HG03196 (cell line): Measurements from ENCODE around the gene RNF144A.
"Not testable (repeated sequence)": the region's sequence is repeated elsewhere in the genome, so short reads cannot be mapped to it uniquely, and the experiment has no call there.

Source experiments
- ATAC-seq: cut with Tn5 transposase; IDR thresholded peaks from one replicate; pipeline ENCODE4 v1.9.1; 2021; ENCODE audit not compliant: unreplicated experiment

Gene RNF144A

DNA sequence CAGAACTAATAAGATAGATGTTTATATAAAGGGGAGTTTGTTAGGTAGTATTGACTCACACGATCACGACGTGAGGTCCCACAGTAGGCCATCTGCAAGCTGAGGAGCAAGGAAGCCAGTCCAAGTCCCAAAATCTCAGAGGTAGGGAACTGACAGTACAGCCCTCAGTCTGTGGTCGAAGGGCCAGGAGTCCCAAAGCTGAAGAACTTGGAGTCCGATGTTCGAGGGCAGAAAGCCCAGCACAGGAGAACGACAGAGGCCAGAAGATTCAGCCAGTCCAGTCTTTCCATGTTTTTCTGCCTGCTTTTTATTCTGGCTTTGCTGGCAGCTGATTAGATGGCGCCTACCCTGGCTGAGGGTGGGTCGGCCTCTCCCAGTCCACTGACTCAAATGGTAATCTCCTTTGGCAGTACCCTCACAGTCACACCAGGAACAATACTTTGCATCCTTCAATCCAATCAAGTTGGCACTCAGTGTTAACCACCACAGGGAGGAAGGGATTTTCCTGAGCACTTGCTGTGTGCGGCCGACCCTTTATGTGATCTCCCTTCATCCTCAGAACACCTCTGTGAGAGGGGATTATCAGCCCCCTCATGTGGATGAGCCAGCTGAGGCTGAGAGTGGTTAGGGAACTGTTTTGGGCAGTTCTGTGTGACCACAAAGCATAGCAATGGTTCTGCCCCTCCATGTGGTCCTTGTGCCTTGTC, 78.3 kb downstream of the RNF144A start:
- ATAC-seq: no peak

DNA sequence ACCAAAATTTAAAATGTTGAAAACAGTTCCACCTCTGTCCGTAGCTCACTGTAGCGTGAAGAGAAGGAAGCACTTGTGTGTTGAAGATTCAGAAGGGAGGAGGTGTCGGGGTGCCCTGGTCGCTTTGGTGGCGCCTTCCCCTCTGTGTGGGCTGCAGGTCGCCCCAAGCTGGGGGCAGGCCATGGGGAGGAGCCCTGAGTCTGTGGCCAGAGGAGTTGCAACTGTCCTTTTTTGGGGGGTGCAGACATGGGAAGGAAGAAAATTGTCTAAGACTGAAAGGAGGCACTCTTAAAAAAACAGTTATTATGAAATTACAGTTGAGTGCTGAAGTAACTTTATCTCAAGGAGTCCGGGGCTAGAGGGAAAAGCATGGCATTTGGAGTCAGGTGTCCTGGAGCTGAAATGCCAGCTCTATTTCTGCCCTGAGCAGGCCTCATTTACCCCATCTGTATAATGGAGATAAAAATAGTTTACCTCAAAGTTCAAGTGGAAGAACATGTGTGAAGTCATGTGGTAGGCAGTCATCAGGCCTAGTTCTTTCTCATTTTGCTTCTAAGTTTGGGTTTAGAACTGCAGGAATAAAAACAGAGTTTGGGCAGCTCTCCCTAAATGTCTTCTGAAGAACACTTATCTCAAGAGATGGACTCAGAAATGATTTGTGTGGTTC, 82.1 kb downstream of the RNF144A start:
- peak; percentile 83 for ATAC-seq

DNA sequence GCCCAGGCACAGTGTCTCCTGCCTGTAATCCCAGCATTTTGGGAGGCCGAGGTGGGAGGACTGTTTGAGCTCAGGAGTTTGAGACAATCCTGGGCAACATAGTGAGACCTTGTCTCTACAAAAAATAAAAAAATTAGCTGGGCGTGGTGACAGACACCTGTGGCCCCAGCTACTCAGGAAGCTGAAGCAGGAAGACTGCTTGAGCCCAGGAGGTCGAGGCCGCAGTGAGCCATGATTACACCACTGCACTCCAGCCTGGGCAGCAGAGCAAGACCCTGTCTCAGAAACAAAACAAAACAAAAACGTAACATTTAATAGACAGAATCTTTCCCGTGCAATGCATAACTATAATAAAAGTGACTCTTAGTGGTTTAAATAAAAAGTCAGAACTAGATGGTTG, 84.2 kb downstream of the RNF144A start:
- ATAC-seq: not testable (repeated sequence)

DNA sequence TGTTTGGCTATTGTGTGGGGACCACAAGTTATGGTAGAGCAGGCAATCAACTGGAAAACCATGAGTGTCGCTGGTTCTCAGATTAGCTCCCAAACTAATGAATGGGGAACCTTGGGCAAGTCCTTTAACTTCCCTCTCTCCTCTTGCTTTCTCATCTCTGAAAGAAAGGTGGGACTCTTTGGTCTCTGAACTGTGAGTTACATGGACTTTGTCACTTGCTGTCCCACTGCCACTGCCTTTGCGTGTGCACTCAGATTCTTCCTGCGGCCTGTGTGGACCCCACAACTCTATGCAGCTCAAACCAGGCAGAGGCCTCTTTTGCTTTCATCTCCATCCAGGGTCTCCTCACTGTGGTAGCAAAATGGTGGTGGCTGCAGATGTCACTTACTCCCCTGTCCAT, 86.7 kb downstream of the RNF144A start:
- no peak for ATAC-seq

DNA sequence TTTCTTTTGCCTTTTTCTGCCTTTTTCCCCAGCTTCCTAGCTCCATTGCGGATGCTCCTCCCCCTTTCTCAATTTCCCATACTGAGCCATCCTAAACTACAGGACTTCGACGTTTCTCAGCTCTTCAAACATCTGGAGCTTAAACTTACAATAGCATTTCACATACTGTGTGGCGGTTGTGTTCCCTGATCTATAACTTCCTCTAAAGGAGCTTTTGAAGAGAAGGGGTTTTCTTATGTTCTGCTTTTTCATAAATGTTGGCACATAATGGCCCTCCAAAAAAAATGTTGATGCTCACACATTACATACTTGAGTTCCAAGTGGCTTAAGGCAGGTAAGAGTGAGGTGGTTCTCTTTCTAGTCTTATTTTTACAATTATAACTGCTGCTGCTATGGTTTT, 87.4 kb downstream of the RNF144A start:
- ATAC-seq: no peak

DNA sequence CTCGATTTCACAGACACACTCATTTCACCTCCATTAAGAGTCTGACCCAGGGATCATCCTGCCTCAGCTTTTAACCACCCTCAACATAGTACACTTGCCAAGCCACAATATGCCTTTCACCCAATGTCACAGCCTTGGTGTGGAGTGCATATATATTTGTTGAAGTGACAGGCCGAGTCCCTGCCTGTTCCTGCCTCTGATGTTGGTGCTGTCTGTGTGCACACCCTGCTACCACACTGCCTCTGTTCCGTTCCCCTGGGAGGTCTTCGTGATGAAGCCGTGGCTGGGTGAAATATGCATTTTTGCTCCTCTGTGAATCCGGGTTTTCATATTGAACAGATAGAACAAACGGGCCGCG, 90.3 kb downstream of the RNF144A start:
- ATAC-seq: peak; percentile 29

DNA sequence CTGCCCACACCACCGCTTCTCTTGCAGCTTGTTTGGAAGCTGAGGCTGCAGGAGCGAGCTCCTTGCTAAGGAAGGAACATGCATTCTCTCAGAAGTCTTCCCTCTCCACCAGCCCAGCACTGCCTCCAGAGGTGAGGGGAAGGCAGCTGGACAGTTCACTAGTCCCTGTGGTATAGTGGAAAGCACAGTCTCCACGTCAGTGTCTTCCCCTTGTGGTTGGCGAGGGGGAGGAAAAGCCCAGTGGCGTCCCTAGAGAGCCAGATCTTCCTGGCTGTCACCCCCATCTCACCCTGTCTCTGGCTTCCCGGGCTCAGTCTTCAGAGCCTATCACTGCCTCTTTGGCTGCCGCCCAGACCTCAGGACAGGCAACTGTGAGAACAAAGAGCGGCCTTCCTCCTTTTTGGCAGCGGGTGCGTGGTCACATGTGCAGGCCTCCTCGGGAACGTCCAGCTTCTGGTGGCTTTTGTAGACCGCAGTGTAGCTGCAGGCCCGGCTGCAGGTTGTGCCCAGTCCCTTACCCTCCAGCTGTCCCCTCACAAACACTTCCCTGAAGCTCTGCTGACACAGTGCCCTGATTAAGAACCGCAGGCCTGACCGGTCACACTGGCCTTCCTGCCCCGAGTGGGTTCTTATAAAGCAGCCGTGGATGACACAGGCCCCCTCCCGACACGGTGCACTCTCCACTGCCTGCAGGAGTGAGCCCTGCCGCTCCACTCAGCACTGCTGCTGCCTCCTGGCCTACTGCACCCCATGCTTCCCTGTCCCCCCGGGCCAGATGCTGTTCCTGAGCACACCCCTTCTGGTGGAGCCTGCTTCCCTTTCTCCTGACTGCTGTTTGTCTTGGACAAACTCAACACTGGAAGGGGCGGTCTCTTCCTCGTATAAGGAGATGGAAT, 90.9 kb downstream of the RNF144A start:
- ATAC-seq: peak; percentile 62

DNA sequence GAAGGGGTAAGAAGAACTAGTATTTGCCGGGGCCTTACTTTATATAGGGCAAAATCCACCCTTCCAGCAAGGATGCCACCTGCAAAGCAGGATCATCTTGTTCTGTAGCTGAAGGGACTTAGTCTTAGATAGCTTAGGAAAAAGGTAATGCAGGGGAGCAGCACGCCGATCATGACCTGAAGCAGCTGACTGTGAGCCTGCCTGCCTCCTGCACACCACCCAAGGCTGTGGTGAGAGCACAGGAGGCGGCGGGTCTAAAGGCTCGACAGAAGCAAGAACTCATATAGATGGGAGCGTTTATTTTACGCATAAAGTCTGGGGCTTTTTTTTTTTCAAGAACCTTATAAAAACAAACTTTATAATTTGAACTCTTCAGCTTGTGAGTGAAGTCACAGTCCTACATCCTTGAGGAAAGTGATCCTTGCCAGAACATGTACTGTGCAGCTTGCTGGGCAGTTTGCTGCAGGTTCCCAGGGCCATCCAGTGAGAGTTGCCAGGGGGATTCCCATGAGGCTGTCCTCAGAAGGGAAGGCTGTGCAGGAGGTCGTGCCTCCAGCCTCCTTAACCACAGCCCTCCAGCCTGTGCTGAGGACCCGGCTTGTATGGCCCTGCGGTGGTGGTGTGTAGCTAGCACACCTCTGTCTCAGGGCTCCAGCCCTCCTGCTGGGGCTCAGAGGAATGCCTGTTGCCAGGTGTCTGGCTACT, 92.1 kb downstream of the RNF144A start:
- ATAC-seq: no peak

DNA sequence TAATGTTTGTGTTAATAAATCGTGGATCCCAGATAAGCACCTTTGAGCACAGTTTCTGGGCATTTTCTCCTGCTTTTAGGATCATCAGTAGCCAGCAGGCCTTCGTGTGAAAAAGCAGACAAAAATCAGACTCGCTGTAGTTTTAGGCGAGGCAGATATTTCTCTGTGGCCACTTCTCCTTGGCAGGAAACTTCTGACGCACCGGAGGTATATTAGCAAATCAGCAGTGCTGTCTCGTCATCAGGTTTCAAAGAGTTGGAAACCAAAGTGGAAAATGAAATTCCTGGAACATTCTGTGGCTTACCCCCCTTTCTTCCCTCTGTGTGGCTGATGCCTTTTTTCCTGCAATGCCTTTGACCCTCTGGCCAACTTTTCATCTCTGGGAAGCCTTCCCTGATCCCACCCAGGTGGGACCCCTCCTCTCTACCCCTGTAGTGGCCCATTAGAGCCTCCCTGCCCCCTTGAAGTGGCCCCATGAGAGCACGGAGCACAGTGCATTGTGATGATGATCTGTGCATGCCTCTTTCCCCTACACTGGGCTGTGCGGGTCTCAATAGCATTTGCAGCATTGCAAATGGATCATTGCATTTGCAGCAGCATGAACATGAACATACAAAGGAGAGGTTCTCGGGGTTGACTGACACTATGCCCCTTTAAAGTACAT, 93.3 kb downstream of the RNF144A start:
- ATAC-seq: no peak

DNA sequence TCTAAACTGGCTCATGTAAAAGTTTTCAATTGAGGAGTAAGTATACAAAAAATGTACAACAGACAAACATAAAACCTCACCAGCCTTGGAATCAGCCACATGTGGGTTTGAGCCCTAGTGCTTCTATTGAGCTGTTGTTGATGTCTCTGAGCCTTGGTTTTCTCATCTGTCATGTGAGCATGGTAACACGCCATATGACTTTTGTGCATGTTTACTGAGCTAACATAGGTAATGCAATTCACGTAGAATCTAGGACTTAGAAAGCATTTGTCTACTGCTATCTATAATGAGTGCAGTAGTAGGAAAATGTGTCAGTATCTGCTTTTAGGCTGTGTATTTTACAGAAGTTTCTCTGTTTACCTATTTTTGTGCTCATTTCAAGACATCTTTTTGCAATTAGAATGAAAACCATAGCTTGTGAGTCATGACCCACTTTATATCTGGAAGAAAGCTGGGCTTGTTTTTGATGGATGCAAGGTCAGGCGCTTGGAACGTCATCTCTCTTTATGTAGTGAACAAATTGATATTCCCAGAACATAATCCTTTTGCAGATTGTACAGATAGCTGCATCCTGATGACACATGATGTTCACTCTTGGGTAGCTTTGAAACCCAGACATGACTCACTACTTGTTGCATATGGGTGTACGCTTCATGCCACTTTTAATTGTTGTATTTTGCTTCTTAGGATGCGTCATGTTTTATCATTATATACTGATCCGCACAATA, 94.3 kb downstream of the RNF144A start:
- no peak for ATAC-seq

DNA sequence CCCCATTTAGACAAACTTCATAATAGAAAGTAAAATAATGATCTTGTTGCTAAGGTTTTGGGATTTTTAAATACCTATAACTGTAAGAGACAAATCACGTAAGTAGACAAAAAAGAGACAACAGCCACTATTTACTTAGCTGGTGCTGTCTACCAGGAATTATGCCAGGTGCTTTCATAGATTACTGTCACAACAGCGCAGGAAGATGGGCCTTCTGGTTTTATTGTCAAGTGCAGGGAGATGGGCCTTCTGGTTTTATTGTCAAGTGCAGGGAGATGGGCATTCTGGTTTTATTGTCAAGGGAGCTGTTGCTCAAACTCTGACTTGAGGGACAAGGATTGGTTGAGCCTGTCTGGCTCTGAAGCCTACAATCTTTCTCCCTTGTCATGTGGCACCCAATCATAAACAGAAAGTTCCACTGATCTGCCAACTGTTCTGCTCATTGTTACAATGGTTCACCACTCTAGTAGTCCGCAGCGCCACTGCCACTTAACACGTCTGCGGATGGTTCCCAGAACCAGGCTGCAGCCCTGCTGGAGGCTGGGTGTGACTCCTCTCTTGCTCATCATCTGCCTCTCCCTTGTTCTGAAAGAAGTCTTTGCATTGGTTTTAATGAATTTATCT, 95.0 kb downstream of the RNF144A start:
- no peak for ATAC-seq

DNA sequence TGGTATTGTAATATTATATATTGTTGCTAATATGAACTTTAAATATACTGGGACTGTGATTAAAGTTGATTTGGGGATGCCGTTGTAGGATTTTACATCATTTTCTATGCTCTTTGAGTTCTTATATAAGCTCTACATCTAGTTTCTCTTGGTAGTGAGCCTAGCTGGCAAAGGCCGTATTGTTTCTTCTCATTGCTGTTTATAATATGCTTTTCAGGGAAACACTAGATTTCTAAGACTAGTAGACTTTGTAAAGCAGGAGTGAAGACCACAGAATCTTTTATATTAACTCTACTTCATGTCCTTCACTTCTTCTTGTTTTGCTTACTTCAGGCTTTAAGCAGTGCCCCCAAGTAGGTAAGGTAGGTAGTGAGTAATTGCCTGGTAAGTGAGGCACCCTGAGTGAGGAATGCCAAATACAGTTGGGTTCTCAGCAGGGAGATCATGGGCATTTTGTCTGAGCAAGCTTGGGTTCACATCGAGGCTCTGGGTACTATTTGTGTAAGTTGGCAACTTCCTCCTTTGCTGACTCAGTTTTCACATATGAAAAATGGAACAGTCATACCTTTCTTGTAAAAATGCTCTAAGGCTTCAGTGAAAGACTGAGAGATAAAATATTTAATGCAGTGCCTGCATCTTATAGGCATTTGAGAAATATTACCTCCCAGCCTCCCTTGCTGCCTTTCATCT, 96.4 kb downstream of the RNF144A start:
- ATAC-seq: no peak

DNA sequence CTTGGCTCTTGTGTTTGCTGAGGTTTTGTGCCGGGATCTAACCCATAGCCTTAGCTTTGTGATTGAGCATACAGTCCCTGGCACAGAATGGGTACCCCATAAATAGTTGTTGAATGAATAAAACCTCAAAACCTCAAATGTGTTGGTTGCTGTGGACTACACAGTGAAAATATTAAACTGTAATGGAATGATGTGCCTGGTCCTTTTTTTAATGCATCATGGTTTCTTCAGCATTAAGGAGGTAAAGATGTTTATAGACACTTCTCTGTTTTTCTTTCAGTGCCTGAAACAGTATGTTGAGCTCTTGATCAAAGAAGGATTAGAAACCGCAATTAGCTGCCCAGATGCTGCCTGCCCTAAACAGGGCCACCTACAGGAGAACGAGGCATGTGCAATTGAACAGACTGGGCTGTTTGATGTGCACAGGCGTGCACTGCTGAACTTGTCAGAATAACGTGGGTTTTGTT, 97.0 kb downstream of the RNF144A start:
- no peak for ATAC-seq

DNA sequence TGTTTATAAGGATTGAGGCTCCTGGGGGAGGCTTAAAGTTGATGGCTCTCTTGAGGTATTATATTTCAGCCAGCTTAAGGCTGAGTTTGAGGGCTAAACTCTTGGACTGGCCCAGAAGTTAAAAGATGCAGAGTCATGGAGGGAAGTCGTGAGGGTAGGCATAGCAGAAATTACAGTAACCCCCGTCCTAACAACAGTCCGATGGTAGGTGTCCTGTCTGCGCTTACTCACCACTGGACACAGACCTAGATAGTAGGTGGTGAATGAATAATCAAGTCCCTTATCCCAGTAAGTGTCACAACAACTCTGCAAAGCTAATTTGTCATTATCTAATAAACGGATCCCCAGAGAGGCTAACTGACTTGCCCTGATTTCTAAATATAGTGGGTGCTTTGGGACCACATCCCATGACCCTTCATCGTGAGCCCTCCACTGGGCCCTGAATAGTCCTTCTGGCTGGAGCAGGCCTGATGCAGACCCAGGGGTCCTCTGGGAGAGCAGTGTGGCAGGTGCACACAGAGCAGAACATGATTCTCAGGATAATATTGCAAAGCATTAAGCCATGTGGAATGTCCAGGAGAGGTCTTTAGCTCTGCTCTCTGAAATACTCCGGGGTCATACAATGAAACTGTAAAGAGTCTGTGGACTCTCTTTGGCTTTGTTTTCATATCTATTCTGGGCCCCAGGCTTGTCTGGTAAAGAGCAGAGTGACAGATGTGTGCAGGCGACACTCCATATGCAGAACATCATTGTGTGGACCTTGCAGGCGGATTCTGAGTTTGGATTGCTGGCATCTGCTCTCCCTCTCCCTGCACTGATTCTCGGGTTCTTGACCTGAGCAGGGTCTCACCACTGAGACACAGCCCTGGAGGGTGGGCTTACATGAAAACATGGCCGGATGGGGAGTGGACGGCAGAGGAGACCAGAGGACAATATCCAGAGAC, 98.1 kb downstream of the RNF144A start:
- no peak for ATAC-seq

DNA sequence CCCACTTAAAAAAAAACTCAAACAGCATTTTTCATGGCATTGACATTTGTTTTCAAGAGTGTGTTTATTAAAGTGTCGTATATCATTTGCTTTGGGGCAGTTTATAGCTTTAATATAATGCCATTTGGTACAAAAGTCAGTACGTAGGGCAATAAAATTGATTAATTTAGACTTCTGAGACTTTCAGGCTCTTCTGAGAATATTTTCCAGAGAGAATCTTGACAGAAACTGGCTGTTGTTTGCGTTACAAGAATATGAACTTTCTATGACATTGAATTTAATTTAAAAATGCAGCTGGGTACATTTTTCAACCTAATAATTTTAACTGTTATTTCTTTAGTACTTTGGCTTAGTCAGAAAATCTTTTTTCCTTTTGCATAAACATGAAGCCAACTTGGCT, 98.9 kb downstream of the RNF144A start:
- ATAC-seq: no peak

DNA sequence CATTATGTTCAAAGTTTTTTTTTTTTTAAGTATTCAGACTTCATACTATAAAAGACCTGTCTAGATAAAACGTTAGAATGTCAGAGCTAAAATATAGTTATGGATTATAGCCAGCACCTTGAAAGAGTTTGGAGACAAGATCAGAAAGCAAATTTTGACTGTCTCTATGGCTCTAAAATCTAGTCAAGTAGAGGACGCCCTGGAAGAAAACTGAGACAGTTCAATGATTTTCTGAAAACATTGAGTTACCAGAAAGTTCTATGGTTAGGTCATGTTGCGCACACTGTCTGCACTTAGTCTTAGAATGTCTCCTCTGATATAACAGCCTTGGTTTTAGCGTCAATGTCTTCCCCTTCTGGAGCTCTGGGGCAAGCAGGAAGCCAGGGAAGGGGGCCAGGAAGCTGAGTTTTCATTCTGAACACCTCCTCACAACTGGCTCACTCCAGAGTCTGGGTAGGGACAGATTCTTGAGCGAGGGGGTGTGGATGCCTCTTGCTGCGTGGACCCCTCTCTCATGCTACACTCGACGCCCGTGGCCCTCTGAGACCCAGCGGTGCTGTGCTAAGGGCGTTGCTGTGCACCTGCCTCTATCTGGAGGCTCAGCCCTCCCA, 99.5 kb downstream of the RNF144A start:
- ATAC-seq: no peak

DNA sequence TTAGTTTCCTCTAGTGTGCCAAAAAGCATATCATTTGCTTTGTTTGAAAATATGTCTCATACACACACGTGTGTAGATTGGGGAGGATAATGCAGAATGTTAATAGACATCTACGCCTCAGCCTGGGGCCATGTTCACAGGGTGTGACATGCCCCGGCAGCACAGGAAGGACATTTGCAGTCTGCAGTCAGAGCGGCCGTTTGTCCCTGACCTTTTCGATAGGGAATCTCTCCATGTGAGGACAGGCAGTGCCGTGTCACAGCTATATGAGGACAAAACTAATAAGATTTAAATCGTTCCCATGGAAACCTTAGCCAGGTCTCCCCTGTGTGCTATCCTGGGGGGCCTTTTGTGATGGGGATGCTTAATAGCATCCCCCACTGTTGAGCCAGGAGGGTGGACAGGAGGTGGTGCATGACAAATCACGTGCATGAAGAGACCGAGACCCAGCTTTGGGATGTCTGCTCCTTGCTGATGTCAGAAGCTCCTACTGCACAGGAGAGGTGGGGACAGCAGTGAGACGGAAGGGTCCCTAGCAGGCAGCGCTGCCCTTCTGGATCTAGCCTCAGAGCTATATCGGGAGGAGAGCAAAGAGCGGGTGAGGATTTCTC, 100.6 kb downstream of the RNF144A start:
- no peak for ATAC-seq
